ENCODE results near the gene MYO1F.
"Not testable (repeated sequence)": the region's sequence is repeated elsewhere in the genome, so short reads cannot be mapped to it uniquely, and the experiment has no call there.

Gene MYO1F

GRCh38 chr19:8566855-8567254, 10.4 kb downstream of the MYO1F start:
- H3K4me3 ChIP-seq (ENCODE audit: low read depth, low read length) = no peak overlapping the region
- no peak for TF ChIP-seq CTCF (IDR thresholded peaks at IDR 0.05; ENCODE audit: low read depth, low read length, missing control alignments)
- no peak for DNase-seq (ENCODE audit: low read depth)

GRCh38 chr19:8564866-8565265, 12.4 kb downstream of the MYO1F start:
- DNase-seq (ENCODE audit: low read depth); H3K4me3 ChIP-seq (ENCODE audit: low read depth, low read length): not testable (repeated sequence)

- H3K4me3 ChIP-seq (ENCODE audit: low read depth, low read length) = no peak overlapping the region
- DNase-seq (ENCODE audit: low read depth) = no peak
Measured at GRCh38 chr19:8561075-8561764, 16.0 kb downstream of the MYO1F start.

GRCh38 chr19:8558325-8558724, 18.9 kb downstream of the MYO1F start:
- TF ChIP-seq CTCF (IDR thresholded peaks at IDR 0.05; ENCODE audit: low read depth, low read length, missing control alignments) = no peak
- H3K4me3 ChIP-seq (ENCODE audit: low read depth, low read length) = no peak overlapping the region
- no peak for DNase-seq (ENCODE audit: low read depth)

More at GRCh38 chr19:8561075-8561764, 16.0 kb downstream of the MYO1F start:
- no peak for TF ChIP-seq CTCF (IDR thresholded peaks at IDR 0.05; ENCODE audit: low read depth, low read length, missing control alignments)

GRCh38 chr19:8557642-8558238, 19.5 kb downstream of the MYO1F start:
- no peak for TF ChIP-seq CTCF (IDR thresholded peaks at IDR 0.05; ENCODE audit: low read depth, low read length, missing control alignments)
- H3K4me3 ChIP-seq (ENCODE audit: low read depth, low read length) = no peak overlapping the region
- DNase-seq (ENCODE audit: low read depth) = no peak

- not testable (repeated sequence) for DNase-seq (ENCODE audit: low read depth); H3K4me3 ChIP-seq (ENCODE audit: low read depth, low read length)
Measured at GRCh38 chr19:8553729-8554128, 23.5 kb downstream of the MYO1F start.

GRCh38 chr19:8552810-8553209, 24.4 kb downstream of the MYO1F start:
- TF ChIP-seq CTCF (IDR thresholded peaks at IDR 0.05; ENCODE audit: low read depth, low read length, missing control alignments) = no peak
- no peak overlapping the region for H3K4me3 ChIP-seq (ENCODE audit: low read depth, low read length)
- DNase-seq (ENCODE audit: low read depth) = no peak

GRCh38 chr19:8550070-8550469, 27.2 kb downstream of the MYO1F start:
- TF ChIP-seq CTCF (IDR thresholded peaks at IDR 0.05; ENCODE audit: low read depth, low read length, missing control alignments) = no peak
- no peak overlapping the region for H3K4me3 ChIP-seq (ENCODE audit: low read depth, low read length)
- DNase-seq (ENCODE audit: low read depth) = no peak
